ENCODE data around the gene FGF2.

FGF2 gene

GRCh38 chr4:122830426-122831095 is 3.9 kb downstream of the FGF2 start:
- no peak overlapping the region for H3K27ac ChIP-seq (ENCODE audit: low read length, poor library complexity, severe bottlenecking)
- no peak for DNase-seq
- H3K23ac ChIP-seq (ENCODE audit: low read length in 2 of 2) = peak overlapping the region in 1 of 2 experiments; percentile 14
- H2BK120ac ChIP-seq (ENCODE audit: low read depth, low read length) = no peak overlapping the region
- H3K4ac ChIP-seq (ENCODE audit: low read depth in 1 of 2, low read length in 2 of 2) = no peak overlapping the region
- no peak overlapping the region for H2AK5ac ChIP-seq (ENCODE audit: low read length, severe bottlenecking)
- H4K8ac ChIP-seq (ENCODE audit: low read length) = no peak overlapping the region
- 82% methylated on average over 3 of the region's 5 CpGs for WGBS
- no peaks in the 10 kb centered on the region for H3K9me3 ChIP-seq (ENCODE audit: control insufficient read depth, low read length)
- H3K4me3 ChIP-seq (ENCODE audit: insufficient read depth in 1 of 2, low read depth in 1 of 2, low read length in 2 of 2) = peak overlapping the region in 1 of 2 experiments; percentile 15
- H3K14ac ChIP-seq (ENCODE audit: low read length in 2 of 2) = no peak overlapping the region
- H3K4me2 ChIP-seq (ENCODE audit: low read length, poor library complexity, severe bottlenecking) = peak overlapping the region; percentile 24
- H3K4me1 ChIP-seq (ENCODE audit: control insufficient read depth, insufficient read depth, low read depth, low read length) = peaks cover 7% of the 10 kb centered on the region
- H4K91ac ChIP-seq (ENCODE audit: low read length) = no peak overlapping the region
- H3K9ac ChIP-seq (ENCODE audit: low read length) = peak overlapping the region; percentile 54
- H2AFZ ChIP-seq (ENCODE audit: low read depth, low read length) = no peak overlapping the region
- H3K18ac ChIP-seq (ENCODE audit: low read depth in 1 of 2, low read length in 2 of 2) = peak overlapping the region in 1 of 2 experiments; percentile 34
- H2BK15ac ChIP-seq (ENCODE audit: low read depth, poor library complexity, severe bottlenecking) = no peak overlapping the region
- no peaks in the 10 kb centered on the region for H3K79me1 ChIP-seq (replicated peaks; ENCODE audit: low read length, poor library complexity, severe bottlenecking)
- no peak overlapping the region for H2BK12ac ChIP-seq (ENCODE audit: low read length in 2 of 2)
- H3K27me3 ChIP-seq (ENCODE audit: control insufficient read depth in 1 of 2, insufficient read depth in 1 of 2, low read length in 2 of 2) = no peaks in the 10 kb centered on the region
- H2BK5ac ChIP-seq (ENCODE audit: low read depth, low read length, poor library complexity, severe bottlenecking) = no peak overlapping the region
- peaks cover 4 to 9% of the 10 kb centered on the region in 2 experiments for H3K36me3 ChIP-seq (ENCODE audit: control insufficient read depth in 1 of 2, insufficient read depth in 2 of 2, low read depth in 1 of 2, low read length in 2 of 2)

- Histone ChIP-seq H4K91ac (ENCODE audit: low read length) (no peak overlapping the region), H3K27ac (ENCODE audit: low read length, poor library complexity, severe bottlenecking) (no peak overlapping the region), H3K79me1 (replicated peaks; ENCODE audit: low read length, poor library complexity, severe bottlenecking) (no peaks in the 10 kb centered on the region), H3K4me1 (ENCODE audit: control insufficient read depth, insufficient read depth, low read depth, low read length) (peaks cover 7% of the 10 kb centered on the region), H3K14ac (ENCODE audit: low read length in 2 of 2) (no peak overlapping the region), H3K36me3 (ENCODE audit: control insufficient read depth in 1 of 2, insufficient read depth in 2 of 2, low read depth in 1 of 2, low read length in 2 of 2) (peaks cover 4 to 16% of the 10 kb centered on the region in 2 experiments), H2BK120ac (ENCODE audit: low read depth, low read length) (no peak overlapping the region), H3K4ac (ENCODE audit: low read depth in 1 of 2, low read length in 2 of 2) (no peak overlapping the region), H3K4me3 (ENCODE audit: insufficient read depth in 1 of 2, low read depth in 1 of 2, low read length in 2 of 2) (peak overlapping the region in 1 of 2 experiments; percentile 15), H2AK5ac (ENCODE audit: low read length, severe bottlenecking) (no peak overlapping the region), H3K9ac (ENCODE audit: low read length) (peak overlapping the region; percentile 17), H3K4me2 (ENCODE audit: low read length, poor library complexity, severe bottlenecking) (no peak overlapping the region), H3K9me3 (ENCODE audit: control insufficient read depth, low read length) (no peaks in the 10 kb centered on the region), H4K8ac (ENCODE audit: low read length) (no peak overlapping the region), H2BK15ac (ENCODE audit: low read depth, poor library complexity, severe bottlenecking) (no peak overlapping the region), H2AFZ (ENCODE audit: low read depth, low read length) (no peak overlapping the region), H3K23ac (ENCODE audit: low read length in 2 of 2) (no peak overlapping the region), H2BK12ac (ENCODE audit: low read length in 2 of 2) (no peak overlapping the region), H3K27me3 (ENCODE audit: control insufficient read depth in 1 of 2, insufficient read depth in 1 of 2, low read length in 2 of 2) (no peaks in the 10 kb centered on the region), H3K18ac (ENCODE audit: low read depth in 1 of 2, low read length in 2 of 2) (no peak overlapping the region), H2BK5ac (ENCODE audit: low read depth, low read length, poor library complexity, severe bottlenecking) (no peak overlapping the region)
- peak; percentile 37 for DNase-seq
- 75% methylated on average over 4 of the region's 6 CpGs for WGBS
Measured at GRCh38 chr4:122831515-122832196, 5.0 kb downstream of the FGF2 start.

- H3K4me2 ChIP-seq (ENCODE audit: low read length, poor library complexity, severe bottlenecking) = peak overlapping the region; percentile 10
- peaks cover 7% of the 10 kb centered on the region for H3K4me1 ChIP-seq (ENCODE audit: control insufficient read depth, insufficient read depth, low read depth, low read length)
- no peak overlapping the region for H2AFZ ChIP-seq (ENCODE audit: low read depth, low read length)
- no peak overlapping the region for H2BK15ac ChIP-seq (ENCODE audit: low read depth, poor library complexity, severe bottlenecking)
- no CpG with 5 or more reads among the region's 1 CpG for WGBS
- no peak overlapping the region for H2BK5ac ChIP-seq (ENCODE audit: low read depth, low read length, poor library complexity, severe bottlenecking)
- H3K4me3 ChIP-seq (ENCODE audit: insufficient read depth in 1 of 2, low read depth in 1 of 2, low read length in 2 of 2) = no peak overlapping the region
- H3K27ac ChIP-seq (ENCODE audit: low read length, poor library complexity, severe bottlenecking) = no peak overlapping the region
- H3K36me3 ChIP-seq (ENCODE audit: control insufficient read depth in 1 of 2, insufficient read depth in 2 of 2, low read depth in 1 of 2, low read length in 2 of 2) = peaks cover 4 to 16% of the 10 kb centered on the region in 2 experiments
- peak; percentile 57 for DNase-seq
- no peak overlapping the region for H2AK5ac ChIP-seq (ENCODE audit: low read length, severe bottlenecking)
- peak overlapping the region; percentile 15 for H3K9ac ChIP-seq (ENCODE audit: low read length)
- H3K27me3 ChIP-seq (ENCODE audit: control insufficient read depth in 1 of 2, insufficient read depth in 1 of 2, low read length in 2 of 2) = no peaks in the 10 kb centered on the region
- H4K8ac ChIP-seq (ENCODE audit: low read length) = no peak overlapping the region
- H4K91ac ChIP-seq (ENCODE audit: low read length) = no peak overlapping the region
- H3K14ac ChIP-seq (ENCODE audit: low read length in 2 of 2) = no peak overlapping the region
- no peak overlapping the region for H3K23ac ChIP-seq (ENCODE audit: low read length in 2 of 2)
- H3K9me3 ChIP-seq (ENCODE audit: control insufficient read depth, low read length) = no peaks in the 10 kb centered on the region
- no peak overlapping the region for H2BK120ac ChIP-seq (ENCODE audit: low read depth, low read length)
- H3K4ac ChIP-seq (ENCODE audit: low read depth in 1 of 2, low read length in 2 of 2) = no peak overlapping the region
- no peak overlapping the region for H3K18ac ChIP-seq (ENCODE audit: low read depth in 1 of 2, low read length in 2 of 2)
- H2BK12ac ChIP-seq (ENCODE audit: low read length in 2 of 2) = no peak overlapping the region
- H3K79me1 ChIP-seq (replicated peaks; ENCODE audit: low read length, poor library complexity, severe bottlenecking) = no peaks in the 10 kb centered on the region
Measured at GRCh38 chr4:122832732-122833131, 6.1 kb downstream of the FGF2 start.

GRCh38 chr4:122833999-122834398 is 7.4 kb downstream of the FGF2 start:
- Histone ChIP-seq H3K27ac (ENCODE audit: low read length, poor library complexity, severe bottlenecking) (no peak overlapping the region), H4K8ac (ENCODE audit: low read length) (no peak overlapping the region), H2AFZ (ENCODE audit: low read depth, low read length) (no peak overlapping the region), H3K4me3 (ENCODE audit: insufficient read depth in 1 of 2, low read depth in 1 of 2, low read length in 2 of 2) (no peak overlapping the region), H3K79me1 (replicated peaks; ENCODE audit: low read length, poor library complexity, severe bottlenecking) (no peaks in the 10 kb centered on the region), H4K91ac (ENCODE audit: low read length) (no peak overlapping the region), H2BK15ac (ENCODE audit: low read depth, poor library complexity, severe bottlenecking) (no peak overlapping the region), H3K9ac (ENCODE audit: low read length) (no peak overlapping the region), H3K18ac (ENCODE audit: low read depth in 1 of 2, low read length in 2 of 2) (no peak overlapping the region), H2BK12ac (ENCODE audit: low read length in 2 of 2) (no peak overlapping the region), H2AK5ac (ENCODE audit: low read length, severe bottlenecking) (no peak overlapping the region), H2BK120ac (ENCODE audit: low read depth, low read length) (no peak overlapping the region), H3K27me3 (ENCODE audit: control insufficient read depth in 1 of 2, insufficient read depth in 1 of 2, low read length in 2 of 2) (no peaks in the 10 kb centered on the region), H3K9me3 (ENCODE audit: control insufficient read depth, low read length) (no peaks in the 10 kb centered on the region), H3K4me1 (ENCODE audit: control insufficient read depth, insufficient read depth, low read depth, low read length) (peaks cover 7% of the 10 kb centered on the region), H3K36me3 (ENCODE audit: control insufficient read depth in 1 of 2, insufficient read depth in 2 of 2, low read depth in 1 of 2, low read length in 2 of 2) (peaks cover 4 to 19% of the 10 kb centered on the region in 2 experiments), H3K14ac (ENCODE audit: low read length in 2 of 2) (no peak overlapping the region), H3K4ac (ENCODE audit: low read depth in 1 of 2, low read length in 2 of 2) (no peak overlapping the region), H3K4me2 (ENCODE audit: low read length, poor library complexity, severe bottlenecking) (no peak overlapping the region), H3K23ac (ENCODE audit: low read length in 2 of 2) (no peak overlapping the region), H2BK5ac (ENCODE audit: low read depth, low read length, poor library complexity, severe bottlenecking) (no peak overlapping the region)
- WGBS = 94% methylated on average over 3 of the region's 4 CpGs
- DNase-seq = no peak
